GM12878 (cell line): ENCODE results near the gene C1QTNF3. TPM values are rescaled to one million over a fixed set of nuclear protein-coding genes. Genes with fewer than 3 reads are reported as not detected.

Experiments
- ATAC-seq: fragments of 200-7000 bp; cut with Tn5 transposase; 3 replicates; pipeline ENCODE4 v1.9.1; 2020; ENCODE audit warnings: mild to moderate bottlenecking, moderate library complexity
- BruUV-seq: library from RNA; stranded (reverse); fragments of 400-500 nt; replicated peaks from 2 replicates; lab custom pipeline; 2021; lab: Mats Ljungman, UMichigan
- CTCF ChIA-PET: fragments of 300-600 bp; sonication (Branson Sonifier 250); formaldehyde crosslinking; extraction: SDS; loops from one replicate; lab custom pipeline; 2021; ENCODE audit warnings: inconsistent platforms; lab: Yijun Ruan, JAX
- POLR2A ChIA-PET: fragments of 350-600 bp; formaldehyde crosslinking; extraction: SDS; loops from one replicate; lab custom pipeline; 2021; ENCODE audit warnings: inconsistent platforms; lab: Charles Lee
- RAD21 ChIA-PET: fragments of 300-600 bp; sonication (Branson Sonifier 250); formaldehyde crosslinking; loops from one replicate; lab custom pipeline; 2023; ENCODE audit warnings: antibody characterized with exemption; ENCODE audit not compliant: unreplicated experiment; lab: Charles Lee
- SMC1A ChIA-PET: fragments of 300-600 bp; sonication (Branson Sonifier 250); formaldehyde crosslinking; loops from one replicate; lab custom pipeline; 2023; ENCODE audit not compliant: unreplicated experiment, uncharacterized antibody; lab: Charles Lee
- DNase-seq: peaks from one replicate; pipeline ENCODE4 v3.0.0-alpha.2; 2011; ENCODE audit warnings: low read depth, low spot score
- FAIRE-seq: peaks from 3 replicates; lab custom pipeline; 2011; peaks lifted over from hg19 to GRCh38; lab: Jason Lieb, UNC
- H2AFZ ChIP-seq: 2 replicates; pipeline ENCODE4 v1.6.0; 2011; ENCODE audit warnings: low read depth, low read length, control low read depth; ENCODE audit not compliant: control insufficient read depth
- H3K27ac ChIP-seq: 2 replicates; pipeline ENCODE4 v1.5.1; 2011; ENCODE audit warnings: control low read depth; ENCODE audit not compliant: control insufficient read depth, insufficient read depth
- H3K27me3 ChIP-seq, 2 experiments: replicated peaks in 1 of 2; 2 replicates each; pipeline versions ENCODE4 v1.6.0 to v1.6.1; 2011; ENCODE audit warnings: low read length in 1 of 2; ENCODE audit not compliant: control insufficient read depth in 2 of 2, insufficient read depth in 2 of 2
- H3K36me3 ChIP-seq, 2 experiments: 2 replicates each; pipeline ENCODE4 v1.5.1; 2011; ENCODE audit warnings: low read length in 1 of 2; ENCODE audit not compliant: control insufficient read depth in 2 of 2, insufficient read depth in 2 of 2
- H3K4me1 ChIP-seq: 2 replicates; pipeline ENCODE4 v1.6.1; 2011; ENCODE audit warnings: mild to moderate bottlenecking, low read length, moderate library complexity, mixed read lengths; ENCODE audit not compliant: control insufficient read depth, insufficient read depth
- H3K4me2 ChIP-seq: 2 replicates; pipeline ENCODE4 v1.6.0; 2011; ENCODE audit warnings: control low read depth; ENCODE audit not compliant: control insufficient read depth, insufficient read depth
- H3K4me3 ChIP-seq: fragments of 200-600 bp; sonication (generic); 2 replicates; pipeline ENCODE4 v1.5.1; 2016
- H3K79me2 ChIP-seq: 2 replicates; pipeline ENCODE4 v1.6.0; 2011; ENCODE audit warnings: low read length; ENCODE audit not compliant: control insufficient read depth, insufficient read depth
- H3K9ac ChIP-seq: 2 replicates; pipeline ENCODE4 v1.8.0; 2011; ENCODE audit warnings: low read length, control low read depth, mixed read lengths; ENCODE audit not compliant: control insufficient read depth, insufficient read depth
- H3K9me3 ChIP-seq: replicated peaks from 3 replicates; pipeline ENCODE4 v1.5.1; 2011; ENCODE audit warnings: mild to moderate bottlenecking, low read length; ENCODE audit not compliant: control insufficient read depth, insufficient read depth
- H4K20me1 ChIP-seq: 2 replicates; pipeline ENCODE4 v1.6.0; 2011; ENCODE audit not compliant: control insufficient read depth, insufficient read depth
- CBFB ChIP-seq: IDR thresholded peaks from 2 replicates; pipeline ENCODE4 v1.6.1; 2016; ENCODE audit warnings: antibody characterized with exemption, low read depth
- CBX5 ChIP-seq: sonication (generic); IDR thresholded peaks from 2 replicates; pipeline ENCODE4 v1.6.1; 2016; ENCODE audit warnings: low read depth, moderate library complexity, mild to moderate bottlenecking, inconsistent platforms
- MEF2B ChIP-seq: fragments of 450-650 bp; IDR thresholded peaks from 2 replicates; pipeline ENCODE4 v1.6.1; 2018; ENCODE audit warnings: mild to moderate bottlenecking, moderate library complexity; ENCODE audit not compliant: partially characterized antibody, poor library complexity, severe bottlenecking
- NR2C1 ChIP-seq: fragments of 450-650 bp; IDR thresholded peaks from 2 replicates; pipeline ENCODE4 v1.6.1; 2017; ENCODE audit warnings: antibody characterized with exemption, mild to moderate bottlenecking, moderate library complexity
- RBBP5 ChIP-seq: fragments of 200-600 bp; sonication (generic); conservative IDR thresholded peaks from 2 replicates; pipeline ENCODE4 v1.6.1; 2016
- TAF1 ChIP-seq: IDR thresholded peaks from 2 replicates; pipeline ENCODE4 v1.6.1; 2011; ENCODE audit warnings: mild to moderate bottlenecking, low read depth, low read length, borderline replicate concordance
- WGBS: methylation state at CpG from one replicate; pipeline ENCODE4 v1.1.6; 2016; ENCODE audit warnings: low lambda C conversion rate; ENCODE audit not compliant: insufficient replicate concordance, insufficient coverage; ENCODE audit errors: missing lambda C conversion rate; 5-methylcytosine and 5-hydroxymethylcytosine counted together
- in situ Hi-C: fragments of 300-500 bp; cut with MboI; formaldehyde crosslinking; loops from 9 replicates; pipeline ENCODE4 v1.14.3; 2018; ENCODE audit warnings: mixed read lengths
- intact Hi-C: fragments of 100-400 bp; cut with micrococcal nuclease; formaldehyde crosslinking; loops from one replicate; pipeline ENCODE4 v1.14.2; 2022; ENCODE audit not compliant: unreplicated experiment
- polyA plus RNA-seq, 11 experiments: library from polyadenylated mRNA; depleted of rRNA in 4 of 11; unstranded in 6 of 11; stranded (reverse) in 5 of 11; fragments of >200 nt; fragmentation: Nextera tagmentation in 4 of 11; fragmentation: Illumina TruSeq in 1 of 11; extraction: Ambion mirVana in 4 of 11; extraction: Trizol in 1 of 11; gene quantifications; 1 replicate in 1 of 11; 2 replicates in 10 of 11; pipeline versions ENCODE4 v1.2.1 to v1.2.3, GENCODE V29; 2011 to 2016; ENCODE audit warnings: inconsistent platforms in 2 of 11, missing spikeins in 2 of 11, low read depth in 1 of 11
- total RNA-seq, 4 experiments: library from RNA; depleted of rRNA in 3 of 4; stranded (reverse); fragments of >200 nt in 3 of 4; fragmentation: Illumina TruSeq in 1 of 4; extraction: Trizol in 1 of 4; gene quantifications; 2 replicates each; pipeline versions ENCODE4 v1.2.1 to v1.2.3, GENCODE V29; 2013 to 2021
- TF ChIP-seq, protein P1 (sequence below): IDR thresholded peaks from 2 replicates; pipeline ENCODE4 v1.6.1; 2011; ENCODE audit warnings: mild to moderate bottlenecking, low read depth, low read length, moderate library complexity; ENCODE audit not compliant: insufficient replicate concordance
- TF ChIP-seq, protein P2 (sequence below): fragments of 450-650 bp; formaldehyde crosslinking; IDR thresholded peaks from 2 replicates; pipeline ENCODE4 v1.4.0; 2022; ENCODE audit warnings: mild to moderate bottlenecking, moderate library complexity
- TF ChIP-seq, protein P3 (sequence below): fragments of 450-650 bp; IDR thresholded peaks from 2 replicates; pipeline ENCODE4 v1.6.1; 2017; ENCODE audit warnings: antibody characterized with exemption, mild to moderate bottlenecking, moderate library complexity

C1QTNF3 gene
- total and polyA plus RNA-seq, 10 of the 15 experiments (the other 5 are each of a cell fraction or from before 2014, with no cell fraction given), result 0.39 to 6.3 (median 1.3) TPM

DNA sequence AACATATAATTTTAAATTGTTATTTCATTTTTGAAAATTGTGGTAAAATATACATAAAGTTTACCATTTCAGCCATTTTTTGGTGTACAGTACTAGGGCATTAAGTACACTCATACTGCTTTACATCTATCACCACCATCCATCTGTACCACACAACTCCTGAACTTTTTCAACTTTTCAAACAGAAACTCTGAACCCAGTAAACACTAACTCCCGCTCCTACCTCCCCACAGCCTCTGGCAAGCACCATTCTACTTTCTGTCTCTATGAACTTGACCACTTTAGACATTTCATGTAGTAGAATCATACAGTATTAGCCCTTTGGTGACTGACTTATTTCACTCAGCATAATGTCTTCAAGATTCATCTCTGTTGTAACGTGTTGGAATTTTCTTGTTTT is 50.1 kb downstream of the C1QTNF3 start:
- TF ChIP-seq RBBP5 (no peak), MEF2B (no peak), CBX5 (no peak), NR2C1 (no peak), TAF1 (no peak), CBFB (no peak)
- TF ChIP-seq, protein P1, sequence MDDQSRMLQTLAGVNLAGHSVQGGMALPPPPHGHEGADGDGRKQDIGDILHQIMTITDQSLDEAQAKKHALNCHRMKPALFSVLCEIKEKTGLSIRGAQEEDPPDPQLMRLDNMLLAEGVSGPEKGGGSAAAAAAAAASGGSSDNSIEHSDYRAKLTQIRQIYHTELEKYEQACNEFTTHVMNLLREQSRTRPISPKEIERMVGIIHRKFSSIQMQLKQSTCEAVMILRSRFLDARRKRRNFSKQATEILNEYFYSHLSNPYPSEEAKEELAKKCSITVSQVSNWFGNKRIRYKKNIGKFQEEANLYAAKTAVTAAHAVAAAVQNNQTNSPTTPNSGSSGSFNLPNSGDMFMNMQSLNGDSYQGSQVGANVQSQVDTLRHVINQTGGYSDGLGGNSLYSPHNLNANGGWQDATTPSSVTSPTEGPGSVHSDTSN, result no peak
- TF ChIP-seq, protein P2, sequence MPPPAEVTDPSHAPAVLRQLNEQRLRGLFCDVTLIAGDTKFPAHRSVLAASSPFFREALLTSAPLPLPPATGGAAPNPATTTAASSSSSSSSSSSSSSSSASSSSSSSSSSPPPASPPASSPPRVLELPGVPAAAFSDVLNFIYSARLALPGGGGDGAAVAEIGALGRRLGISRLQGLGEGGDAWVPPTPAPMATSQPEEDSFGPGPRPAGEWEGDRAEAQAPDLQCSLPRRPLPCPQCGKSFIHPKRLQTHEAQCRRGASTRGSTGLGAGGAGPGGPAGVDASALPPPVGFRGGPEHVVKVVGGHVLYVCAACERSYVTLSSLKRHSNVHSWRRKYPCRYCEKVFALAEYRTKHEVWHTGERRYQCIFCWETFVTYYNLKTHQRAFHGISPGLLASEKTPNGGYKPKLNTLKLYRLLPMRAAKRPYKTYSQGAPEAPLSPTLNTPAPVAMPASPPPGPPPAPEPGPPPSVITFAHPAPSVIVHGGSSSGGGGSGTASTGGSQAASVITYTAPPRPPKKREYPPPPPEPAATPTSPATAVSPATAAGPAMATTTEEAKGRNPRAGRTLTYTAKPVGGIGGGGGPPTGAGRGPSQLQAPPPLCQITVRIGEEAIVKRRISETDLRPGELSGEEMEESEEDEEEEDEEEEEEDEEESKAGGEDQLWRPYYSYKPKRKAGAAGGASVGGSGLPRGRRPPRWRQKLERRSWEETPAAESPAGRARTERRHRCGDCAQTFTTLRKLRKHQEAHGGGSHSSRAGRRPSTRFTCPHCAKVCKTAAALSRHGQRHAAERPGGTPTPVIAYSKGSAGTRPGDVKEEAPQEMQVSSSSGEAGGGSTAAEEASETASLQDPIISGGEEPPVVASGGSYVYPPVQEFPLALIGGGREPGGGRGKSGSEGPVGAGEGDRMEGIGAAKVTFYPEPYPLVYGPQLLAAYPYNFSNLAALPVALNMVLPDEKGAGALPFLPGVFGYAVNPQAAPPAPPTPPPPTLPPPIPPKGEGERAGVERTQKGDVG (CRISPR knock-in tag), result no peak
- TF ChIP-seq, protein P3, sequence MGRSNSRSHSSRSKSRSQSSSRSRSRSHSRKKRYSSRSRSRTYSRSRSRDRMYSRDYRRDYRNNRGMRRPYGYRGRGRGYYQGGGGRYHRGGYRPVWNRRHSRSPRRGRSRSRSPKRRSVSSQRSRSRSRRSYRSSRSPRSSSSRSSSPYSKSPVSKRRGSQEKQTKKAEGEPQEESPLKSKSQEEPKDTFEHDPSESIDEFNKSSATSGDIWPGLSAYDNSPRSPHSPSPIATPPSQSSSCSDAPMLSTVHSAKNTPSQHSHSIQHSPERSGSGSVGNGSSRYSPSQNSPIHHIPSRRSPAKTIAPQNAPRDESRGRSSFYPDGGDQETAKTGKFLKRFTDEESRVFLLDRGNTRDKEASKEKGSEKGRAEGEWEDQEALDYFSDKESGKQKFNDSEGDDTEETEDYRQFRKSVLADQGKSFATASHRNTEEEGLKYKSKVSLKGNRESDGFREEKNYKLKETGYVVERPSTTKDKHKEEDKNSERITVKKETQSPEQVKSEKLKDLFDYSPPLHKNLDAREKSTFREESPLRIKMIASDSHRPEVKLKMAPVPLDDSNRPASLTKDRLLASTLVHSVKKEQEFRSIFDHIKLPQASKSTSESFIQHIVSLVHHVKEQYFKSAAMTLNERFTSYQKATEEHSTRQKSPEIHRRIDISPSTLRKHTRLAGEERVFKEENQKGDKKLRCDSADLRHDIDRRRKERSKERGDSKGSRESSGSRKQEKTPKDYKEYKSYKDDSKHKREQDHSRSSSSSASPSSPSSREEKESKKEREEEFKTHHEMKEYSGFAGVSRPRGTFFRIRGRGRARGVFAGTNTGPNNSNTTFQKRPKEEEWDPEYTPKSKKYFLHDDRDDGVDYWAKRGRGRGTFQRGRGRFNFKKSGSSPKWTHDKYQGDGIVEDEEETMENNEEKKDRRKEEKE, result no peak
- SMC1A ChIA-PET, result interaction anchor here (0.7 kb wide), 1 partner anchor 548 kb away, joined by 3 read pairs; no protein-coding TSS in a partner anchor
- H3K9me3 ChIP-seq, result no peaks in the 10 kb centered on the region; the same call in 2 of the 3 replicates
- no peaks in the 10 kb centered on the region for H3K27me3 ChIP-seq
- H3K4me2 ChIP-seq, result no peak overlapping the region
- CTCF ChIA-PET, result no interaction called here
- RAD21 ChIA-PET, result no interaction called here
- no peak overlapping the region for H3K27ac ChIP-seq
- H3K4me3 ChIP-seq, result no peak overlapping the region
- peaks cover 0 to 5% of the 10 kb centered on the region in 2 experiments; a peak in 2 of 4 replicates for H3K36me3 ChIP-seq
- H3K9ac ChIP-seq, result no peak overlapping the region
- H3K4me1 ChIP-seq, result peaks cover 4% of the 10 kb centered on the region; the same call in 1 of the 2 replicates
- 78% methylated on average over 2 of the region's 2 CpGs for WGBS
- DNase-seq (no peak), FAIRE-seq (no peak), ATAC-seq (no peak)
- POLR2A ChIA-PET, result no interaction called here
- no peak overlapping the region for H2AFZ ChIP-seq
- no peaks in the 10 kb centered on the region for H3K79me2 ChIP-seq
- in situ Hi-C loops (no loop called here), intact Hi-C loops (no loop called here)
- no TSS peak for BruUV-seq
- H4K20me1 ChIP-seq, result no peaks in the 10 kb centered on the region
